NOMO-1 treated with DMSO at 0.1 percent for 48 hours (cell line): ENCODE results near the gene TSPAN13.

Experiments used
- DNase-seq: peaks from one replicate; lab custom pipeline; 2025; ENCODE audit not compliant: unreplicated experiment; lab: John Stamatoyannopoulos, UW

The TSPAN13 gene

GRCh38 chr7:16774294-16774693 is 20.7 kb downstream of the TSPAN13 start:
- DNase-seq = no peak

DNA sequence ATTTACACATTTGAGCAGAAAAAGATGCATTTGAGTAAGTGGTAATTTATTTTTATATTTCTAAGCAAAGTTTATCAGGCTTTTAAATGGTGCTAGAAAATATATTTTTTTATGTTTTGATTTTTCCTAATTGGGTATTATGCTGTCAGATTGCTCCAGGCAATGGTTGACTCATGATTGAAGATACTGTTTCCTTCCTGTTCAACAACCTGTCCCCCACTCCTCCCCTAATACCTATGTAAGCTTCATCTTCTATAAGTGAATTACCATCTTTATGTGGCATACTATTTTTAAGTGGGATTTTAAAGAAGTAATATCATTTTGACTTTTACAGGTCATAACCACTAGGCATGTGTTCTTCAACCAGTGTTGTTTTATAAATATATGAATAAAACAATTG is 21.4 kb downstream of the TSPAN13 start:
- no peak for DNase-seq

GRCh38 chr7:16776053-16776452 is 22.5 kb downstream of the TSPAN13 start:
- no peak for DNase-seq

- DNase-seq = no peak
Observed at GRCh38 chr7:16778476-16778875, 24.9 kb downstream of the TSPAN13 start.

DNA sequence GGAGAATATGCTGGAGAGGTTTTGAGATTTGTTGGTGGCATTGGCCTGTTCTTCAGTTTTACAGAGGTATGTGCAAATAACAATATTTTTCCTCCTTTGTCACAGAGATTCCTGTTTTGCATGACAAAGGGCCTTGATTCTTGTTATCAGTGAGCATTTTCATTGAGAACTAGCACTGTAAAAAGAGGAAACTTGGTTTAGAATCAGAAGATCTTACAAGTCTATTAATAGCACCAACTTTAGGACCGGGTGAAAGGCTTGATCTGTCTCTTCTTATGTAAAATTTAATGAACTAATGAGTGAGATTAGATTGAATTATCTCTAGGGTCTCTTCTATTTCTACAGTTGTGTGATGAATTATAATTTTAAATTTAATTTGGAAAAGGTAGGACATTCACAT is 25.5 kb downstream of the TSPAN13 start:
- DNase-seq = peak; percentile 33

- no peak for DNase-seq
Observed at GRCh38 chr7:16780596-16780995, 27.0 kb downstream of the TSPAN13 start.

DNA sequence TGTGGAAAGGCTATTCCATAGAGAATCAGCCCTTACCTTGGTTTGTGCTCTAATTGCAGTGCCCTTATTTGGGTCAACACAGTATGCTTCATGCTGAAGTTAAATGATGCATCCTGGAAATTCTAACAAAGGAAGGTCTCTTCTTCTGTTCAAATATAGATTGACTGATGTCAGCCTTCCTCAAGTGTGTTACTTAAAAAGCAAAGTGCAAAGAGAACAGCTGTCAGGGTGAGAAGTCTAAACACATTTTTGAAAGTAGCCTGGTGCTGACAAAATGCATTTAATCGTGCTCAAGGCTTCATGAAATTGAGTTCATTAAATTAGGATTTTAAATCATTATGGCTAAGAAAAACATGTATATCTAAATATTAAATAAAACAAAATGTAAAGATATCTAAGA is 31.8 kb downstream of the TSPAN13 start:
- DNase-seq = no peak

GRCh38 chr7:16785846-16786245 is 32.3 kb downstream of the TSPAN13 start:
- no peak for DNase-seq

- no peak for DNase-seq
Observed at GRCh38 chr7:16786257-16786656, 32.7 kb downstream of the TSPAN13 start.

DNA sequence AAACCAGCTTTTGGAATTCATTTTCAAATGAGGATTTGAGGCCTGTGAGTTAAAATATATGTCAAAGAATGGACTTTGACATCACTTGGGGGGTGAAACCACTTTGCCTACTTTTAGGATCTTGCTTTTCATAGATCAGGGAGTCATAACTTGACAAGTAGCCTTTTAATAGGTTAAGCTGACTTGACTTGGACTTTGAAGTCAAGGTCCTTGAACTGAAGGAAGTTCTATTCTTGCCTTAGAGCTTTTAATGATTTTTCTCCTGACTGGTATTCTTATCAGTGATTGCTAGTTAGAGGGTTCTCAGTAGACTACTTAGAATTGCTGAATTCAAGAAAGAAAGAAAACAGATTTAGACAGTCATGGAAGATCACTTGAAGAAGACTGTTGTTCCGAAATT is 33.6 kb downstream of the TSPAN13 start:
- DNase-seq = no peak

GRCh38 chr7:16791071-16791470 is 37.5 kb downstream of the TSPAN13 start:
- no peak for DNase-seq

DNA sequence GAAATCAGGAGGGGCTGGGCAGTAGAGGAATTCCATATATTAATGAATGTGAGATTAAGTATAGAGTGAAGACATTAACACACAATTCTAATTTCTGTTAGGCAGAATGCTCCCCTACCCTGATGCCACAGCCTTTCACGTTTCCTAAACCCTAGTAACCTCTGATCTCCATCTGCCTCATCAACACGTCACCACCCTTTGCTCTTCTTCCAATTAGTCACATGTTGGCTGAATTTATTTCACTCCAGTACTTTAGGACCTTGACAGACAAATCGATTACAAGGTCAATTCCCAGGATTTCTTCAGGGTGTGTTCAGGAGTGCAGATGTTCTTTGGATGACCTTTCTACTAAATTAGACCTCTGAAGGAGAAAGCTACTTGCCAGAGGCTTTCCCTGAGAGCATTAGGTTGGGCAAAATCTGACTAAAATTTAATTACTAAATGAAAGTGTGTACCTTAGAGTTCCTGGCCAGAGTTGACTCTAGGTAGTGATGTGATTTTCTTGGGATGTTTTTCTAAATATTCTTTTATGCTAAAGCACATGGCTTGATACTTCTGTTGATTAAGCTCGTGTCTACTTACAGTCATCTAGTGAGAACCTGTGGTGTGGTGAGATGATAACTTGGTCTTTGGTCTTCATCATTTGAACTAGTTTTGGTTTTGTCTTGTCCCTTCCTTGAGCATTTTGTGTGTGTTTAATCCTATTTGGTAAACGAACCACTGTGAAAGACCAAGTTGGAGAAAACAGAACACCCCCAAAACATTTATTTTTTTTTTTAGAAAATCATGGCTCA is 38.5 kb downstream of the TSPAN13 start:
- no peak for DNase-seq

GRCh38 chr7:16794986-16795385 is 41.4 kb downstream of the TSPAN13 start:
- no peak for DNase-seq

DNA sequence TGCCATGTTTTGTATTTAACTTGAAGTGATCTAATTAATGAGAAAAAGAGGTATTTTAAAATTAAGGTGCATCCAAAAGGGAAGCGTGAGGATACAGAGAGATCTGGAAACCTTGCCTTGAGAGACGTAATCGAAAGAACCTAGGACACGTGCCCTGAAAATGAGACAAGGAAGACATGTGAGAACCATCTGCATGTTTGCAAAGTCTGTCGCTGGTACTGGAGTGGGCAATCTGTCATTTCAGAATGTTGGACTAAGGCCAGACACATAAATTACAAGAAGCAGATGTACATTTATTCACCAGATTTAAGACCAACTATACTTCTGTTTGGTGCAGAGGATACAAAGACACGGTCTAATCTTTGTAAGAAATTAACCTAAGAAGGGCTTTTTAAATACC is 42.1 kb downstream of the TSPAN13 start:
- no peak for DNase-seq

DNA sequence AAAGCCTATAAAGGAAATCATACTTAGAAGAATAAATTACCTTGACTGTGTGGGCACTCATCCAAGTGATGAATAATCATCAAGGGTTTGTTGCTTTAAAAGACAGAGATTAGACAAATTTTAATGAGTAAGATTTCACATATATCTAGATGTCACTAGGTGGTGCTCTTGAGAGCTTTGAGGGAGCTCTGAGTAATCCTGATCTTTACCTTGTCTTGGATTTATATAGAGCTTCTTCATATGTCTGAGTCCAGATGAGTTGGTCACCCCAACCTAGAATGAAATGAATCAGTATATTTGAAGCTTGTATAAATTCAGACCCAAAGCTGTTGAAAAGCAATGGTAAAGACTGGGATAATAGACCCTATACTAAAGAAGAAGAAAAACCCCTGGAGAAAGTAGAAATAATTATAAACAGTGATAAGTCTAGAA is 47.6 kb downstream of the TSPAN13 start:
- peak; percentile 74 for DNase-seq

GRCh38 chr7:16801579-16801978 is 48.0 kb downstream of the TSPAN13 start:
- no peak for DNase-seq

GRCh38 chr7:16803125-16803524 is 49.6 kb downstream of the TSPAN13 start:
- no peak for DNase-seq

DNA sequence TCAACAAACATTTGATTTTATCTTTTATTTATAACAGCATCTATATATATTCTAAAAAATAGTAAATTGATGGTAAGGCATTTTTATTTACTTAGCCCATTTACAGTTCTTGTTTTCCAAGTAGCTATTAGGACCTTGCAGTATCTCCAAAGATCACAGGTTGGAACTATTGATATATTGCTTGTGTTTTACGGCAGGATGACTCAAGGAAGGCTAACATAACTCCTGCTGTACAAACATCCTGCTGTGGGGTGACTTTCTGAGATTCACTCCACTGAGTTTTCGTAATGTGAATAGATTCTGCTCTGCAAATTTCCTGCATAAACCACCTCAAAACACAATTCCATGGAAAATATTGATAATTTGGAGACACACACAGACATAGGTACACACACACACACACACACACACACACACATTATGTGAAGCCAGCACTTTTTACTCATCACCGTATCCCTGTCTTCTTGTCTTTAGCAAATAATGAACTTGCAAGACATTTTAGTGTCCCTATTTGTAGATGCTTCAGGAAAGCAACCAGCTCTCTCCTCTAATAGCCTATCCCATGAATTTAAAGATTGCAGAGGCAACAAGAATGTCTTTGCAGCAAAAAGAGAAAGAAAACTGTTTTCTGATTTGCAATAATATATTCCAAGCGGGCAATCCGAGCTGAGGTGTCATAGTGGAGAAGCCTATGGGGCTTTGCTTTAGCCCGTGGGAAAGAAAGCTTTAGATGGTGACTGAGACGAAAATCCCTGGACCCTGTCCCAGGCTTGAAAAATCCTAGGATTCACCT is 50.5 kb downstream of the TSPAN13 start:
- no peak for DNase-seq

DNA sequence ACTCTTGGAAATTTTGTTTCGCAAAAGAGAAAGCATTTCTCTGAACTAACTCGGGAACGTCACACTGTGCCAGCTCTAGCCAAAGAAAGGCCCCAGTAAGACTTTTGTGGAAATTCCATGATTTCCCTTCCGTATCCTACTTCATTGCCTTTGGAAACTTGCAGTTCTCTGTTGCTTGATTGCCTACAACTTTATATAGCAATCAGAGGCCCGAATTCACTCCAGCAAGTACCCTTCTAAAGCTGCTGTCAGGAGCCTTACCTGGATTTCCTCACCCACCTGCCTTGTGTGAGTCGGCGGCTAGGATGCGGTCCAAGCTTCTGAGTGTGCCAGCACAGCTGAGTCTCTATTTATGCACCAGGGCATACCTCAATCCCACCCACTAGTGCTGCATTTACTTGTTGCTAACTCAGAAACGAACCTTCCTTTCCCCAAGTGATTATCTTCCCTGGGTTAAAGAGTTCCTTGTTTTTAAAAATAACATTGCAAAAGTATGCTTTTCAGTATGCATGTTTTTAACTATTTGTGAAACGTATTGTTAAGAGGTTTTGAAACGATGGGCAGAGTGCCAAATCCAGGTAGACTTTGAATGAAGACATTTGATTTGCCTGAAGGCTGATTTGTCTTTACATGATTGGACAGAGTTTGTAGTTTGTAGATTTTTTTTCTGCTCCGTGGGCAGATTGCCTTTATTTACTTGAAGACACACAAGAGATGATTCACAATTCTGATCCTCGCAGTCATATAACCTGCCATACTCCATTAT is 51.3 kb downstream of the TSPAN13 start, which contains the start of gene AGR2:
Gene AGR2, minus strand, starts transcription at position 326 of the 766 bp plus-strand sequence. CDS start 3,203 bp downstream, outside the sequence.
- peak; percentile 22 for DNase-seq

DNA sequence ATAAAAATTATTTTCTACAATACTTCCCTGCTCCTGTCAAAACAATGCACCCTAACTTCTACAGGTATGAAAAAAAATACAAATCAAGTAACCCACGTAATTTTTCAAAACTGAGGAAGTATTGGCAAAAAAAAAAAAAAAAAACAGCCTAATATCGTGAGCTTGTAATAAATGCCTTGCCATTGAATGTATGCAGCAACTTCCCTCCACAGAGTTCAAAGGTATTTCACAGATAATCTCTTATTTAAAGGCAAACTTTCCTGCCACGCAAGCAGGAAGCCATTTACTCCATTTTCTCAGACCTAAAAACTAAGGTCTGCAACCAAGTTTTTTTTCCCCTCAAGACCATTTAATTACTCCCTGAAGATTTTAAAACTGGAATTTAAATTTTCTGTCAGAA is 51.9 kb downstream of the TSPAN13 start:
- DNase-seq = peak; percentile 29

- DNase-seq = no peak
Observed at GRCh38 chr7:16810112-16810511, 56.6 kb downstream of the TSPAN13 start.
